ENCODE measurements around the gene AZIN2. TPM values are rescaled to one million over a fixed set of nuclear protein-coding genes. Genes with fewer than 3 reads are reported as not detected.

The AZIN2 gene
- total and polyA plus RNA-seq, 3 donors from 2014 or later, result 38.2 to 68.7 (median 56.9) TPM

DNA sequence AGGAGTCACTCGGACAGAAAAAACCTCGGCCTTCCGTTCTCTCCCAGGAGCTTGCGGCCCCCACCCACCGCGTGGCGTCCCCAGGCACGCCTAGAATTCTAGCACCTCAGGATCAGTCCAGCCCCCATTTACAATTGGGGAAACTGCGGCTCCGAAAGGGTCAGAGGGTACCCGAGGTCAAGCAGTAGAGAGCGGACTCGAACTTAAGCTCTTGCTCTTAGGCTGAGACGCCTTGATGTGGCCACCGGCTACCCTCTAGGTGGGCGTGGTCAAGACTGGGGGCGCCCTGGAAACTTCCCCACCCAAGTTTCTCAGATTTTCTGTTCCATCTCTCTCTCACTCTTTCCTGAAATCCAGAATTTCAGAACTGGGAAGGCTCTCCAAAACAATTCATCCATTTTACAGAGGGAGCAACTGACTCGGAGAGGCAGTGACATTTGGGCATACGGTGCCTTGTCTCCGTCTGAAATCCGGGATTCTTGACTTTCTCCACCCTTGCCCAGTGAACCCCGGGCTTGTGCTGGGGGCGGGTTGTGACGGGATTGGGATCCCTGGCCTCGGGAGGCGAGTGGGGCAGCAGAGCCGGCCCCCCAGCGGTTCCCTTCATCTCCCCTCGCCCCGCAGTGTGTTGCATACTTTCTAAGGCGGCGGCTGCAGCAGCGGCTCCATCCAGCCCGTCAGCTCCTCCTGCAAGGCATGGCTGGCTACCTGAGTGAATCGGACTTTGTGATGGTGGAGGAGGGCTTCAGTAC lies 777 bp downstream of the AZIN2 start:
- DNase-seq, result no peak
- H3K27me3 ChIP-seq, result no peaks in the 10 kb centered on the region
- H3K4me1 ChIP-seq, result peaks cover 10% of the 10 kb centered on the region
- no peaks in the 10 kb centered on the region for H3K9me3 ChIP-seq
- TF ChIP-seq POLR2A (IDR thresholded peaks at IDR 0.05), result no peak
- no peak for TF ChIP-seq CTCF (IDR thresholded peaks at IDR 0.05)
- peak overlapping the region in 1 of 2 donors; percentile 3 for H3K27ac ChIP-seq
- H3K4me3 ChIP-seq, result peak overlapping the region; percentile 58 to 64
- intact Hi-C loops (cut with DNase I; ENCODE audit: low total_unique reads), result no loop called here
- WGBS, 2 donors, result 2 to 5% methylated on average over 26 to 34 of the region's 35 CpGs
- H3K36me3 ChIP-seq (ENCODE audit: low read depth, missing control alignments), result no peaks in the 10 kb centered on the region

DNA sequence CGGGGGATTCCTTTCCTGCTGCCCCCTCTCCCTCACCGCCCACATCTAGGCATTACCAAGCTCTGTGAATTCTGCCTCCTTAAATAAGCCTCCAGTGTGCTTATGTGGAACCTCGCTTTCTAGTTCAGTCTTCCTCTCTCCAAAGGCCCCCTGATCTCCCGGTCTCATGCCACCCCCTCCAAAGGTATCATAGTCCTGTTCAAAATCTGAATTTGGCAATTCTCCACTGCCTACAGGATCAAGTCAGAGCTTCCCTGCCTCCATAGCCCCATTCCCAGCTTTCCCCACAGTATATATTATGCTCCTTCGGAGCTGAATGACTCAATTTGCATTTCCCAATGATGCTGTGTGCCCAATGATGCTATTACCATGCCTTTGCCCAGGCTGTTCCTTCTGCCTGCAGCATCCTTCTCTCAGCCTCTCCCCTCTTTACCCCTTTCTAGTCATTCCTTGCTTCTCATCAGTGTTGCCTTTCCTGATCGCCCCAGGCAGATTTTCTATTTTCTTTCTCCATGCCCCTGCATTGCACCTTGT lies 1.7 kb downstream of the AZIN2 start:
- Histone ChIP-seq H3K4me3 (no peak overlapping the region), H3K36me3 (ENCODE audit: low read depth, missing control alignments) (no peaks in the 10 kb centered on the region), H3K27me3 (no peaks in the 10 kb centered on the region), H3K9me3 (no peaks in the 10 kb centered on the region), H3K27ac (no peak overlapping the region), H3K4me1 (peaks cover 10% of the 10 kb centered on the region)
- DNase-seq, result no peak
- 57 to 66% methylated on average over 6 of the region's 6 CpGs for WGBS, 2 donors
- intact Hi-C loops (cut with DNase I; ENCODE audit: low total_unique reads), result no loop called here
- no peak for TF ChIP-seq CTCF (IDR thresholded peaks at IDR 0.05)
- no peak for TF ChIP-seq POLR2A (IDR thresholded peaks at IDR 0.05)

DNA sequence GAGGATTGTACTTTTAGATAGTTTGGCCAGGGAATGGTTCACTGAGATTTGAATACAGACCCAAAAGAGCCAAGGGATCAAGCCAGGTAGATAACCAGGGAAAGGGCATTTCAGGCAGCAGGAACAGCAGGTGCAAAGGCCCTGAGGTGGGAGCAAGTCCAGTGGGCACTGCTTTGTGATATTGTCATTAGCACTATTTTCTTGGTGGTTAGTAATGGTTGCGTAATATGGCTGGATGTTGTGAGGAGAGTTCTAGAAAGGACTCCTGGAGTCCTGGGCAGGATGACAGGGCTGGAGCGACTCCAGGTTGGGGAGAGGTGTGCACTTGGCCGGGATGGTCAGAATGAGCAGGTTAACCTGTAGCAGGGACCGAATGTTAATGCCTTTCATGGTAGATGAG lies 4.4 kb downstream of the AZIN2 start:
- intact Hi-C loops (cut with DNase I; ENCODE audit: low total_unique reads), result no loop called here
- DNase-seq, result no peak

DNA sequence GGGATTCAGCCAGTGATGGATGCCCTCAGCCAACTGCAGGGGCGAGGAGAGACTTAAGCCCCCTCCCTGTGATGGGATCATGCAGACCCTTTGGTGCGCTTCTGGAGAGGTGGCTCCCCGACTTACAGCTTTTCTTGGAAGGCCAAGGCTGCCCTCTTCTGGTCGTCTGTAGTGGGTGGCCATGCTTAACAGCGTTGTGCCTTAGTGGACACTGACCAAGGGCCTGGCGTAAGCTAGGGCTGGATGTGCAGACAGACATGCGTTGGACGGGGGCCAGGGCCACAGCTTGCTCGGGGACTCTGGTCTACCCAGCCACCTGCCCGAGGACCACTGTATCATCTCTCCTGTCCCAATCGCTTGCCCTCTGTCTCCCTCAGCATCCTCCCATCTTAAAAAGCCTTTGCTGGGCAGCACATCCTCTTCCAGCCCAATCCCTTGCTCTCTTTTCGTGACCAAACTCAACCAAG lies 5.5 kb downstream of the AZIN2 start:
- peak; percentile 50 to 66 (median 62) for TF ChIP-seq CTCF (IDR thresholded peaks at IDR 0.05)
- no peak for TF ChIP-seq POLR2A (IDR thresholded peaks at IDR 0.05)
- Histone ChIP-seq H3K4me3 (no peak overlapping the region), H3K27ac (no peak overlapping the region), H3K36me3 (ENCODE audit: low read depth, missing control alignments) (no peaks in the 10 kb centered on the region), H3K9me3 (no peaks in the 10 kb centered on the region), H3K4me1 (peaks cover 5% of the 10 kb centered on the region), H3K27me3 (no peaks in the 10 kb centered on the region)
- intact Hi-C loops (cut with DNase I; ENCODE audit: low total_unique reads), result no loop called here
- WGBS, 2 donors, result 46 to 57% methylated on average over 6 to 12 of the region's 12 CpGs
- DNase-seq, result peak; percentile 88

More for the DNA sequence above, 4.4 kb downstream of the AZIN2 start:
- no peaks in the 10 kb centered on the region for H3K36me3 ChIP-seq (ENCODE audit: low read depth, missing control alignments)
- H3K27me3 ChIP-seq, result no peaks in the 10 kb centered on the region
- H3K4me3 ChIP-seq, result no peak overlapping the region
- peaks cover 9% of the 10 kb centered on the region for H3K4me1 ChIP-seq
- H3K27ac ChIP-seq, result no peak overlapping the region
- TF ChIP-seq POLR2A (IDR thresholded peaks at IDR 0.05), result no peak
- TF ChIP-seq CTCF (IDR thresholded peaks at IDR 0.05), result no peak
- 86 to 97% methylated on average over 4 of the region's 4 CpGs for WGBS, 2 donors
- H3K9me3 ChIP-seq, result no peaks in the 10 kb centered on the region
